Measurements from ENCODE around the gene TMEM253.

Gene TMEM253

GRCh38 chr14:21071225-21072030 lies 29.4 kb upstream of the TMEM253 start:
- DNase-seq: peak; percentile 90

GRCh38 chr14:21072031-21072473 lies 28.8 kb upstream of the TMEM253 start:
- peak; percentile 86 for DNase-seq

- DNase-seq: no peak
Observed at GRCh38 chr14:21072781-21073339, 28.0 kb upstream of the TMEM253 start.

GRCh38 chr14:21073921-21074320 lies 26.9 kb upstream of the TMEM253 start:
- DNase-seq: no peak

- no peak for DNase-seq
Observed at GRCh38 chr14:21074398-21075272, 26.2 kb upstream of the TMEM253 start.

GRCh38 chr14:21075719-21076437 lies 25.0 kb upstream of the TMEM253 start:
- DNase-seq: no peak

GRCh38 chr14:21077672-21078071 lies 23.2 kb upstream of the TMEM253 start:
- DNase-seq: no peak

- DNase-seq: no peak
Observed at GRCh38 chr14:21078287-21078686, 22.6 kb upstream of the TMEM253 start.

- DNase-seq: no peak
Observed at GRCh38 chr14:21078726-21079125, 22.1 kb upstream of the TMEM253 start.

- no peak for DNase-seq
Observed at GRCh38 chr14:21081521-21082142, 19.2 kb upstream of the TMEM253 start.

- DNase-seq: no peak
Observed at GRCh38 chr14:21083565-21084325, 17.1 kb upstream of the TMEM253 start.

GRCh38 chr14:21084396-21084795 lies 16.5 kb upstream of the TMEM253 start:
- no peak for DNase-seq

- DNase-seq: peak; percentile 95
Observed at GRCh38 chr14:21084998-21085853, 15.6 kb upstream of the TMEM253 start.

GRCh38 chr14:21086908-21087293 lies 14.0 kb upstream of the TMEM253 start:
- DNase-seq: no peak

- DNase-seq: peak; percentile 47
Observed at GRCh38 chr14:21087294-21088091, 13.4 kb upstream of the TMEM253 start.

GRCh38 chr14:21088687-21089086 lies 12.2 kb upstream of the TMEM253 start:
- DNase-seq: no peak

GRCh38 chr14:21089271-21089670 lies 11.6 kb upstream of the TMEM253 start:
- DNase-seq: no peak

- DNase-seq: no peak
Observed at GRCh38 chr14:21089877-21090193, 11.0 kb upstream of the TMEM253 start.

GRCh38 chr14:21090194-21090939 lies 10.5 kb upstream of the TMEM253 start:
- DNase-seq: no peak

All from GF-D8 (cell line).